HL-60/S4 treated with retinoic acid at 250 ng/mL for 4 days and 3 days (cell line): ENCODE measurements around the gene OCIAD2.
"Not testable (repeated sequence)": the region's sequence is repeated elsewhere in the genome, so short reads cannot be mapped to it uniquely, and the experiment has no call there.

Experiments
- in situ Hi-C: fragments of 300-500 bp; cut with MboI; formaldehyde crosslinking; loops from 2 replicates; pipeline ENCODE4 v1.7.0; 2022; ENCODE audit warnings: low sequenced_read_pairs

Gene OCIAD2

GRCh38 chr4:48854982-48855381 lies 51.6 kb downstream of the OCIAD2 start:
- in situ Hi-C loops = no loop called here

- in situ Hi-C loops = no loop called here
These were observed 52.2 kb downstream of the OCIAD2 start for GRCh38 chr4:48854395-48854683.

- in situ Hi-C loops = no loop called here
These were observed 52.8 kb downstream of the OCIAD2 start for GRCh38 chr4:48853604-48854394.

GRCh38 chr4:48851651-48852050 lies 54.9 kb downstream of the OCIAD2 start:
- in situ Hi-C loops = no loop called here

GRCh38 chr4:48848799-48849198 lies 57.8 kb downstream of the OCIAD2 start:
- in situ Hi-C loops = not testable (repeated sequence)

GRCh38 chr4:48844843-48845242 lies 61.7 kb downstream of the OCIAD2 start:
- in situ Hi-C loops = no loop called here

- in situ Hi-C loops = no loop called here
These were observed 65.3 kb downstream of the OCIAD2 start for GRCh38 chr4:48841045-48841827.

GRCh38 chr4:48836658-48837057 lies 69.9 kb downstream of the OCIAD2 start:
- in situ Hi-C loops = no loop called here
